ENCODE results near the gene EPB41L4B. TPM values are rescaled to one million over a fixed set of nuclear protein-coding genes. Genes with fewer than 3 reads are reported as not detected.

Gene EPB41L4B
- total and polyA plus RNA-seq, 2 experiments from 2014 or later = 11.0 to 32.2 TPM

GRCh38 chr9:109335121-109335520 is 14.3 kb upstream of the EPB41L4B start (continued):
- no peak for TF ChIP-seq REST (IDR thresholded peaks at IDR 0.05; ENCODE audit: unreplicated experiment)
- TF ChIP-seq CTCF (conservative IDR thresholded peaks at IDR 0.05; ENCODE audit: low read depth in 2 of 2) = no peak
- no peak for TF ChIP-seq ZNF331 (CRISPR knock-in tag; IDR thresholded peaks at IDR 0.05; ENCODE audit: low read depth)

GRCh38 chr9:109331353-109331752 is 10.5 kb upstream of the EPB41L4B start:
- peaks cover 8% of the 10 kb centered on the region; the same call in 1 of the 2 replicates for H3K4me1 ChIP-seq (ENCODE audit: insufficient read depth)
- Mint-ChIP-seq H3K27me3 (ENCODE audit: insufficient read depth, low read depth, poor library complexity) (peaks cover 7% of the 10 kb centered on the region), H3K27ac (no peak overlapping the region), H3K9me3 (no peaks in the 10 kb centered on the region), H3K4me3 (no peak overlapping the region), H3K4me1 (peaks cover 19% of the 10 kb centered on the region), H3K36me3 (ENCODE audit: low read depth) (no peaks in the 10 kb centered on the region)
- H4K20me1 ChIP-seq (replicated peaks; ENCODE audit: insufficient read depth) = no peaks in the 10 kb centered on the region
- no peaks in the 10 kb centered on the region for H3F3A ChIP-seq (replicated peaks; ENCODE audit: low read depth)
- DNase-seq (ENCODE audit: low spot score) (no peak), ATAC-seq (no peak)
- H3K79me2 ChIP-seq (replicated peaks; ENCODE audit: insufficient read depth) = no peaks in the 10 kb centered on the region
- H3K4me3 ChIP-seq = no peak overlapping the region
- no peak overlapping the region for H3K27ac ChIP-seq (ENCODE audit: low read depth)
- no peaks in the 10 kb centered on the region for H3K36me3 ChIP-seq (ENCODE audit: insufficient read depth)
- H2AFZ ChIP-seq = no peak overlapping the region
- no peak overlapping the region for H3K4me2 ChIP-seq
- no peaks in the 10 kb centered on the region for H3K27me3 ChIP-seq (ENCODE audit: insufficient read depth)
- H3K9me2 ChIP-seq (ENCODE audit: insufficient read depth) = no peaks in the 10 kb centered on the region
- no peak for TF ChIP-seq CTCF (conservative IDR thresholded peaks at IDR 0.05; ENCODE audit: low read depth in 2 of 2)
- no peak for TF ChIP-seq CREB1 (CRISPR knock-in tag; IDR thresholded peaks at IDR 0.05; ENCODE audit: low read depth)
- no peak for TF ChIP-seq JUNB (IDR thresholded peaks at IDR 0.05; ENCODE audit: unreplicated experiment)
- no peak for TF ChIP-seq REST (IDR thresholded peaks at IDR 0.05; ENCODE audit: unreplicated experiment)
- TF ChIP-seq NANOG (IDR thresholded peaks at IDR 0.05; ENCODE audit: borderline replicate concordance) = no peak
- no peak for TF ChIP-seq EZH2 (IDR thresholded peaks at IDR 0.05; ENCODE audit: low read depth, unreplicated experiment)
- no peak for TF ChIP-seq ZNF331 (CRISPR knock-in tag; IDR thresholded peaks at IDR 0.05; ENCODE audit: low read depth)
- no peak for TF ChIP-seq ETS1 (IDR thresholded peaks at IDR 0.05)
- no peak for TF ChIP-seq POLR2AphosphoS5 (IDR thresholded peaks at IDR 0.05; ENCODE audit: low read depth)
- TF ChIP-seq STAT1 (IDR thresholded peaks at IDR 0.05; ENCODE audit: unreplicated experiment) = no peak
